HEK293 (cell line): ENCODE measurements around the gene TAS2R9.

Source experiments
- GLI4 ChIP-seq: fragments of 450-650 bp; formaldehyde crosslinking; IDR thresholded peaks from 2 replicates; pipeline ENCODE4 v1.5.1; 2016; ENCODE audit warnings: missing biosample characterization, missing genetic modification characterization
- SP7 ChIP-seq: fragments of 450-650 bp; formaldehyde crosslinking; IDR thresholded peaks from 2 replicates; pipeline ENCODE4 v1.5.1; 2016; ENCODE audit warnings: missing biosample characterization, missing genetic modification characterization
- ZNF146 ChIP-seq: fragments of 450-650 bp; formaldehyde crosslinking; IDR thresholded peaks from 2 replicates; pipeline ENCODE4 v1.5.1; 2016; ENCODE audit warnings: missing biosample characterization, missing genetic modification characterization
- ZNF23 ChIP-seq: fragments of 450-650 bp; formaldehyde crosslinking; IDR thresholded peaks from 2 replicates; pipeline ENCODE4 v1.5.1; 2016; ENCODE audit warnings: missing biosample characterization, missing genetic modification characterization, borderline replicate concordance
- ZNF510 ChIP-seq: fragments of 450-650 bp; formaldehyde crosslinking; IDR thresholded peaks from 2 replicates; pipeline ENCODE4 v1.5.1; 2018; ENCODE audit warnings: mild to moderate bottlenecking, missing genetic modification characterization, missing biosample characterization; ENCODE audit not compliant: insufficient replicate concordance
- ZNF530 ChIP-seq: fragments of 450-650 bp; formaldehyde crosslinking; IDR thresholded peaks from 2 replicates; pipeline ENCODE4 v1.5.1; 2016; ENCODE audit warnings: low read depth, missing biosample characterization, missing genetic modification characterization
- ZNF624 ChIP-seq: fragments of 450-650 bp; formaldehyde crosslinking; IDR thresholded peaks from 2 replicates; pipeline ENCODE4 v1.5.1; 2017; ENCODE audit warnings: missing biosample characterization, missing genetic modification characterization
- ZNF670 ChIP-seq: fragments of 450-650 bp; formaldehyde crosslinking; IDR thresholded peaks from 2 replicates; pipeline ENCODE4 v1.5.1; 2016; ENCODE audit warnings: missing biosample characterization, missing genetic modification characterization, low read depth
- TF ChIP-seq, protein P1 (sequence below): fragments of 450-650 bp; formaldehyde crosslinking; IDR thresholded peaks from 2 replicates; pipeline ENCODE4 v1.5.1; 2016; ENCODE audit warnings: missing biosample characterization, missing genetic modification characterization
- TF ChIP-seq, protein P2 (sequence below): fragments of 450-650 bp; formaldehyde crosslinking; optimal IDR thresholded peaks from 2 replicates; pipeline ENCODE3; 2016; ENCODE audit warnings: missing biosample characterization, mild to moderate bottlenecking, missing genetic modification characterization
- TF ChIP-seq, protein P3 (sequence below): fragments of 450-650 bp; IDR thresholded peaks from 2 replicates; pipeline ENCODE4 v1.5.1; 2018; ENCODE audit warnings: missing biosample characterization, missing genetic modification characterization

DNA sequence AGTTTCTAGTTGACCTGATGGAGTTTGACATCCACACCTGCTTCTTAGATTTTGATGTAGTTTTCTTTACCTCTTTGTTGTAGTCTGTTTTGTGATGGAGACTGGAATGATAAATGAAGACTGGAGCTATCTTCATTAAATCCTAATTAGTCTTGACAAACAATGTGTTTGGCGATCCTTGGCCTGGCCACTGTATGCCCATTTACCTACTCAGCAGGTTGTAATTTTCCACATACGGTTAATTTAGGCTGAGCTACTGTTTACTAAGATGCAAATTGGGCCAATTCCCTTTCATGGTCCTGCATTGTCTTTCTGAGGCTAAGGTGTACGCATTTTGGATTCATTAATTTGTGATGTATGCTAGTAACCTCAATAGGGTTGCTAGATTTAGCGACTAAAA is 7.4 kb downstream of the TAS2R9 start, which contains the start of gene TAS2R7:
- TF ChIP-seq, protein P1, sequence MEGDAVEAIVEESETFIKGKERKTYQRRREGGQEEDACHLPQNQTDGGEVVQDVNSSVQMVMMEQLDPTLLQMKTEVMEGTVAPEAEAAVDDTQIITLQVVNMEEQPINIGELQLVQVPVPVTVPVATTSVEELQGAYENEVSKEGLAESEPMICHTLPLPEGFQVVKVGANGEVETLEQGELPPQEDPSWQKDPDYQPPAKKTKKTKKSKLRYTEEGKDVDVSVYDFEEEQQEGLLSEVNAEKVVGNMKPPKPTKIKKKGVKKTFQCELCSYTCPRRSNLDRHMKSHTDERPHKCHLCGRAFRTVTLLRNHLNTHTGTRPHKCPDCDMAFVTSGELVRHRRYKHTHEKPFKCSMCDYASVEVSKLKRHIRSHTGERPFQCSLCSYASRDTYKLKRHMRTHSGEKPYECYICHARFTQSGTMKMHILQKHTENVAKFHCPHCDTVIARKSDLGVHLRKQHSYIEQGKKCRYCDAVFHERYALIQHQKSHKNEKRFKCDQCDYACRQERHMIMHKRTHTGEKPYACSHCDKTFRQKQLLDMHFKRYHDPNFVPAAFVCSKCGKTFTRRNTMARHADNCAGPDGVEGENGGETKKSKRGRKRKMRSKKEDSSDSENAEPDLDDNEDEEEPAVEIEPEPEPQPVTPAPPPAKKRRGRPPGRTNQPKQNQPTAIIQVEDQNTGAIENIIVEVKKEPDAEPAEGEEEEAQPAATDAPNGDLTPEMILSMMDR (tag by site-specific recombination) = no peak
- TF ChIP-seq ZNF510 (tag by site-specific recombination) (no peak), GLI4 (tag by site-specific recombination) (no peak), SP7 (tag by site-specific recombination) (no peak), ZNF530 (no peak), ZNF670 (tag by site-specific recombination) (no peak), ZNF23 (tag by site-specific recombination) (no peak), ZNF624 (tag by site-specific recombination) (no peak), ZNF146 (tag by site-specific recombination) (no peak)
- TF ChIP-seq, protein P2, sequence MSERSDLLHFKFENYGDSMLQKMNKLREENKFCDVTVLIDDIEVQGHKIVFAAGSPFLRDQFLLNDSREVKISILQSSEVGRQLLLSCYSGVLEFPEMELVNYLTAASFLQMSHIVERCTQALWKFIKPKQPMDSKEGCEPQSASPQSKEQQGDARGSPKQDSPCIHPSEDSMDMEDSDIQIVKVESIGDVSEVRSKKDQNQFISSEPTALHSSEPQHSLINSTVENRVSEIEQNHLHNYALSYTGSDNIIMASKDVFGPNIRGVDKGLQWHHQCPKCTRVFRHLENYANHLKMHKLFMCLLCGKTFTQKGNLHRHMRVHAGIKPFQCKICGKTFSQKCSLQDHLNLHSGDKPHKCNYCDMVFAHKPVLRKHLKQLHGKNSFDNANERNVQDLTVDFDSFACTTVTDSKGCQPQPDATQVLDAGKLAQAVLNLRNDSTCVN = no peak
- TF ChIP-seq, protein P3, sequence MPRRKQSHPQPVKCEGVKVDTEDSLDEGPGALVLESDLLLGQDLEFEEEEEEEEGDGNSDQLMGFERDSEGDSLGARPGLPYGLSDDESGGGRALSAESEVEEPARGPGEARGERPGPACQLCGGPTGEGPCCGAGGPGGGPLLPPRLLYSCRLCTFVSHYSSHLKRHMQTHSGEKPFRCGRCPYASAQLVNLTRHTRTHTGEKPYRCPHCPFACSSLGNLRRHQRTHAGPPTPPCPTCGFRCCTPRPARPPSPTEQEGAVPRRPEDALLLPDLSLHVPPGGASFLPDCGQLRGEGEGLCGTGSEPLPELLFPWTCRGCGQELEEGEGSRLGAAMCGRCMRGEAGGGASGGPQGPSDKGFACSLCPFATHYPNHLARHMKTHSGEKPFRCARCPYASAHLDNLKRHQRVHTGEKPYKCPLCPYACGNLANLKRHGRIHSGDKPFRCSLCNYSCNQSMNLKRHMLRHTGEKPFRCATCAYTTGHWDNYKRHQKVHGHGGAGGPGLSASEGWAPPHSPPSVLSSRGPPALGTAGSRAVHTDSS (tag by site-specific recombination) = no peak
